Naive thymus-derived CD4-positive, alpha-beta T cell (primary cell): Measurements from ENCODE around the gene MIB1. TPM values are rescaled to one million over a fixed set of nuclear protein-coding genes. Genes with fewer than 3 reads are reported as not detected.

ENCODE experiments used
- ATAC-seq: fragments of 150-1000 bp; cut with Tn5 transposase; 2 replicates; pipeline ENCODE4 v1.10.0; 2021; ENCODE audit warnings: mild to moderate bottlenecking, moderate library complexity
- CTCF ChIA-PET: fragments of 350-600 bp; sonication (Branson Sonifier 250); formaldehyde crosslinking; loops from one replicate; lab custom pipeline; 2021; ENCODE audit warnings: antibody characterized with exemption; lab: Charles Lee
- POLR2A ChIA-PET: fragments of 350-600 bp; sonication (Branson Sonifier 250); formaldehyde crosslinking; loops from one replicate; lab custom pipeline; 2021; ENCODE audit warnings: antibody characterized with exemption, inconsistent platforms; lab: Charles Lee
- DNase-seq, 9 donors: peaks; one replicate each; pipeline versions ENCODE4 v3.0.0 to v3.0.0-alpha.2; 2020 to 2022; ENCODE audit warnings: mixed read lengths in 1 of 9
- H3K27ac ChIP-seq: one replicate; pipeline ENCODE4 v1.7.0; 2013; ENCODE audit warnings: mild to moderate bottlenecking, low read depth, low read length, moderate library complexity
- H3K27me3 ChIP-seq, 2 donors: one replicate each; pipeline ENCODE4 v1.7.0; 2013; ENCODE audit warnings: low read length in 2 of 2, mild to moderate bottlenecking in 2 of 2, moderate library complexity in 2 of 2; ENCODE audit not compliant: control insufficient read depth in 2 of 2, insufficient read depth in 2 of 2
- H3K36me3 ChIP-seq, 3 experiments: 1 replicate in 2 of 3; 2 replicates in 1 of 3; pipeline ENCODE4 v1.7.0; 2013; ENCODE audit warnings: low read length in 3 of 3, mild to moderate bottlenecking in 3 of 3, moderate library complexity in 1 of 3; ENCODE audit not compliant: insufficient read depth in 3 of 3, control insufficient read depth in 2 of 3
- H3K4me1 ChIP-seq, 2 donors: one replicate each; pipeline ENCODE4 v1.7.0; 2013; ENCODE audit warnings: low read length in 2 of 2, mild to moderate bottlenecking in 2 of 2, moderate library complexity in 1 of 2; ENCODE audit not compliant: control insufficient read depth in 2 of 2, insufficient read depth in 2 of 2
- H3K4me3 ChIP-seq: 2 replicates; pipeline ENCODE4 v1.7.0; 2013; ENCODE audit warnings: mild to moderate bottlenecking, low read length
- H3K9me3 ChIP-seq, 3 experiments: 1 replicate in 2 of 3; 2 replicates in 1 of 3; pipeline ENCODE4 v1.7.0; 2013; ENCODE audit warnings: low read length in 3 of 3; ENCODE audit not compliant: control insufficient read depth in 2 of 3
- H3K27ac Mint-ChIP-seq, 9 donors: one replicate each; pipeline ENCODE4 v1.8.0; 2020 to 2022; ENCODE audit warnings: mixed read lengths in 9 of 9, mild to moderate bottlenecking in 8 of 9, moderate library complexity in 5 of 9, inconsistent platforms in 2 of 9
- H3K27me3 Mint-ChIP-seq, 5 donors: one replicate each; pipeline ENCODE4 v1.8.0; 2021 to 2022; ENCODE audit warnings: mixed read lengths in 5 of 5, mild to moderate bottlenecking in 1 of 5
- H3K36me3 Mint-ChIP-seq, 5 donors: one replicate each; pipeline ENCODE4 v1.8.0; 2020 to 2022; ENCODE audit warnings: mixed read lengths in 5 of 5, mild to moderate bottlenecking in 3 of 5, inconsistent platforms in 1 of 5
- H3K4me1 Mint-ChIP-seq, 7 donors: one replicate each; pipeline ENCODE4 v1.8.0; 2020 to 2022; ENCODE audit warnings: mixed read lengths in 7 of 7, mild to moderate bottlenecking in 3 of 7, inconsistent platforms in 1 of 7
- H3K4me3 Mint-ChIP-seq, 10 donors: one replicate each; pipeline ENCODE4 v1.8.0; 2020 to 2022; ENCODE audit warnings: mild to moderate bottlenecking in 10 of 10, mixed read lengths in 10 of 10, moderate library complexity in 6 of 10, inconsistent platforms in 2 of 10
- H3K9me3 Mint-ChIP-seq, 11 donors: one replicate each; pipeline ENCODE4 v1.8.0; 2020 to 2022; ENCODE audit warnings: mixed read lengths in 11 of 11, mild to moderate bottlenecking in 4 of 11, inconsistent platforms in 1 of 11, moderate library complexity in 1 of 11
- intact Hi-C, 2 donors: fragments of 100-400 bp; cut with micrococcal nuclease; formaldehyde crosslinking; loops; one replicate each; pipeline ENCODE4 v1.15.1; 2023
- polyA plus RNA-seq, 2 donors: library from polyadenylated mRNA; unstranded; fragments of 300-500 nt; fragmentation: Illumina TruSeq; gene quantifications; one replicate each; pipeline ENCODE4 v1.2.3, GENCODE V29; 2021
- total RNA-seq, 6 experiments: library from RNA in 5 of 6; stranded (reverse) in 5 of 6; gene quantifications; 1 replicate in 5 of 6; 2 replicates in 1 of 6; pipeline ENCODE4 v1.2.3 and lab custom pipeline; 2021 to 2026

MIB1 gene
- total and polyA plus RNA-seq, 7 experiments from 2014 or later = 3.9 to 35.2 (median 19.1) TPM

DNA sequence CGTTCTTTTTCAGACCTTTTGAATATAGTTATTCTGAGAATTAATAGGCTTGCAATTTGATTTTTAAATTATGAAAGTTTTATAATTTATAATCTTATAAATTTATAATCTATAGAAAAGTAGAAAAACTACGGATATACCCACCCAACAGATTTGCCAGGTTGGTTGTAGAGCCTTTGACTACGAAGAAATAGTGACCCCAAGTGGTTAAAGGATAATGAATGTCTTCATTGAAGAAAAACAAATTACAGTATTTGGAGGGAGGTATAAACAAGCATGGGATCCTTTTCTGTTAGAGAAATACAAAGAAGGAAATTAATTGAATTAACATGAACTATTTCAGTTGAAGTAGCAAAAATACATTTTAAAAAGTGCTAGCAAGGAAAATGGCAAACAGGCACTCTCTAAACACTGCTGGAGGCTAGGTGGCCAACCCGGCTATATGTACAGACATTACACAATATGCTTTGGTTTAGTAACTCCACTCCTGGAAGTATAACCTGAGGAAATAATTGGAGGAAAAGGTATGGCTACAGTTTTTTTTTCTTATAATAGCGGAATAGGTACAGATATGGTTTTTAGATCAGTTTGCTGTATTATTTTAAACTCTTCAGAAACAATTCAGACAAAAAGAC, 110.9 kb downstream of the MIB1 start:
- ChIA-PET CTCF (interaction anchor here (0.7 kb wide), 1 partner anchor 166 kb away, joined by 4 read pairs; no protein-coding TSS in a partner anchor), POLR2A (no interaction called here)
- DNase-seq (peak in 4 of 9 donors; percentile 1 to 17 (median 4)), ATAC-seq (no peak)
- Histone ChIP-seq H3K4me1 (no peaks in the 10 kb centered on the region), H3K9me3 (no peaks in the 10 kb centered on the region), H3K4me3 (no peak overlapping the region), H3K27me3 (no peaks in the 10 kb centered on the region), H3K36me3 (peaks cover 0 to 3% (median 0%) of the 10 kb centered on the region in 3 experiments), H3K27ac (no peak overlapping the region)
- peaks cover 5 to 23% (median 11%) of the 10 kb centered on the region in 5 donors for H3K36me3 Mint-ChIP-seq
- H3K4me3 Mint-ChIP-seq = no peak overlapping the region
- peaks cover 0 to 11% (median 9%) of the 10 kb centered on the region in 7 donors for H3K4me1 Mint-ChIP-seq
- peak overlapping the region in 1 of 9 donors; percentile 18 for H3K27ac Mint-ChIP-seq
- no peaks in the 10 kb centered on the region for H3K9me3 Mint-ChIP-seq
- H3K27me3 Mint-ChIP-seq = no peaks in the 10 kb centered on the region
- intact Hi-C loops = loop anchor here (2.0 to 10.0 kb wide), 6 partner anchors 109 to 364 kb away; partner anchors contain the start of genes ABHD3 (in 1 of the 2), MIB1 (in 1 of the 2) and SNRPD1 (in 1 of the 2)

DNA sequence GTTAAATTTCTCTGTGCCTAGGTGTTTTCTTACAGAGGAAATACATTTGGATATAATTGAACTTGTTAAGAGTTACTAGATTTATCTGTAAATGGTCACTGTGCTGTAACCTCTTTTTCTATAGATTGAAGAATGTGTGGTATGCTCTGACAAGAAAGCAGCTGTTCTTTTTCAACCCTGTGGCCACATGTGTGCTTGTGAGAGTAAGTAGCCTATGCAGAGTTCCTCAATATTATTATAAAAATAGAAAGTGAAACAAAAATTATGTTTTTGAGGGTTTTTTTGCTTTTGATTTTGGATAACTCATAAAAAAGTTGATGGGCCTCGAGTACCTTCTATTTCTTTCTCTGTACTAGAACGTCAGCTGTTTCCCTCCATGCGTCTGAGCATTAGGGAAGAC, 112.4 kb downstream of the MIB1 start:
- intact Hi-C loops = loop anchor here (5.0 to 10.0 kb wide), 5 partner anchors 111 to 366 kb away; partner anchors contain the start of genes ABHD3 (in 1 of the 2), MIB1 (in 1 of the 2) and SNRPD1 (in 1 of the 2)

GRCh38 chr18:21853775-21854552, 113.4 kb downstream of the MIB1 start:
- POLR2A ChIA-PET = no interaction called here
- H3K4me3 ChIP-seq = no peak overlapping the region
- no peaks in the 10 kb centered on the region for H3K4me1 ChIP-seq
- intact Hi-C loops = loop anchor here (5.0 to 10.0 kb wide), 5 partner anchors 112 to 367 kb away; partner anchors contain the start of genes ABHD3 (in 1 of the 2), MIB1 (in 1 of the 2) and SNRPD1 (in 1 of the 2)
- H3K27me3 ChIP-seq = no peaks in the 10 kb centered on the region
- no peak overlapping the region for H3K27ac ChIP-seq
- no peak overlapping the region for H3K4me3 Mint-ChIP-seq
- peaks cover 0 to 11% (median 9%) of the 10 kb centered on the region in 7 donors for H3K4me1 Mint-ChIP-seq
- no peak for DNase-seq
- H3K27ac Mint-ChIP-seq = no peak overlapping the region
- no peaks in the 10 kb centered on the region for H3K9me3 ChIP-seq
- H3K36me3 Mint-ChIP-seq = peaks cover 1 to 31% (median 21%) of the 10 kb centered on the region in 5 donors
- CTCF ChIA-PET = no interaction called here
- H3K36me3 ChIP-seq = peaks cover 0 to 18% (median 0%) of the 10 kb centered on the region in 3 experiments
- no peaks in the 10 kb centered on the region for H3K27me3 Mint-ChIP-seq
- no peaks in the 10 kb centered on the region for H3K9me3 Mint-ChIP-seq
- ATAC-seq = no peak

More for the DNA sequence above, 112.4 kb downstream of the MIB1 start:
- Histone ChIP-seq H3K27me3 (no peaks in the 10 kb centered on the region), H3K4me3 (no peak overlapping the region), H3K36me3 (peaks cover 0 to 10% (median 0%) of the 10 kb centered on the region in 3 experiments), H3K4me1 (no peaks in the 10 kb centered on the region), H3K27ac (no peak overlapping the region), H3K9me3 (no peaks in the 10 kb centered on the region)
- ChIA-PET POLR2A (no interaction called here), CTCF (no interaction called here)
- Mint-ChIP-seq H3K27ac (no peak overlapping the region), H3K9me3 (no peaks in the 10 kb centered on the region), H3K36me3 (peaks cover 0 to 27% (median 16%) of the 10 kb centered on the region in 5 donors), H3K4me1 (peaks cover 0 to 11% (median 9%) of the 10 kb centered on the region in 7 donors), H3K27me3 (no peaks in the 10 kb centered on the region), H3K4me3 (no peak overlapping the region)
- no peak for ATAC-seq
- no peak for DNase-seq

DNA sequence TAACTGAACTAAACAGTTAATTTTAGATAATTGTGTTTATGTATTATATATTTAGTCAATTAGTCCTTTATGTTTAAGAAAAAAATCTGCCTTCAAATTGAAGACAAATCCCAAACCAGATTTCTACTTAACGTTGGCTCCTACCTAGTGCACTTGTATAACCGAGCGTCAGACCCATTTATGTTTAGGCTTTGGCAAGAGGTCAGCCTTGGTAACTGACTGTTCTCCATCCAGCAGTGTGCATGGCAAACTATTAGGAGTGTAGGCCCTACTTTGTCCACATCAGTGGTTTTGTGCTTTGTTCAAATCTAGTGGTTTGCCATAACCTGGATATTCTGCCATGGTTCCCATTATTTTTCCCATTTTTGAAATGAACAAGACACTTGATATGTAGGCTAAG, 114.8 kb downstream of the MIB1 start:
- intact Hi-C loops = loop anchor here in 1 of 2 donors (10.0 kb wide), 1 partner anchor 221 kb away; no protein-coding TSS in a partner anchor
- Mint-ChIP-seq H3K36me3 (peaks cover 5 to 36% (median 31%) of the 10 kb centered on the region in 5 donors), H3K9me3 (no peaks in the 10 kb centered on the region), H3K27ac (no peak overlapping the region), H3K4me3 (no peak overlapping the region), H3K4me1 (peaks cover 0 to 11% (median 9%) of the 10 kb centered on the region in 7 donors), H3K27me3 (no peaks in the 10 kb centered on the region)
- H3K36me3 ChIP-seq = peaks cover 0 to 22% (median 0%) of the 10 kb centered on the region in 3 experiments
- no peak for ATAC-seq
- ChIA-PET CTCF (no interaction called here), POLR2A (no interaction called here)
- no peaks in the 10 kb centered on the region for H3K4me1 ChIP-seq
- H3K27me3 ChIP-seq = no peaks in the 10 kb centered on the region
- no peaks in the 10 kb centered on the region for H3K9me3 ChIP-seq
- no peak overlapping the region for H3K27ac ChIP-seq
- DNase-seq = no peak
- no peak overlapping the region for H3K4me3 ChIP-seq

DNA sequence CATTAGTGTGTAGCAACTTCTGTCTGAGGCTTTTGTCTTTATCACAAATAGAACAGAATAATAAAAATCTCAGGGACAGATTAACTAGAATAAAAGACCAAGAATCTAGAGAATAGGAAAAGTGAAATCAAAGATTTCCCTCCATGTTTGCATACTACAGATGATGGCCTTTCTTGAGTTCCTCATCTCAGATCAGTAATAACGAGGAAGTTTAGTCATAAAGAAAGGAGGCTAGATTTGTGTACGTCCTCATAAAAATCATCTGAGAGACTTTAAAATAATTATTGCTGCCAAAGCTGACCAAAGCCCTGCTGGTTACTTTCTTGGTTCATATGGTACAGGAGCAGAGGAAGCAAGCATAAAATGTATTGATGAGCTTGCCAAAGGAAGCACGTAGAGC, 117.3 kb downstream of the MIB1 start:
- H3K27me3 Mint-ChIP-seq = no peaks in the 10 kb centered on the region
- Histone ChIP-seq H3K9me3 (no peaks in the 10 kb centered on the region), H3K27me3 (no peaks in the 10 kb centered on the region), H3K4me3 (no peak overlapping the region), H3K27ac (no peak overlapping the region), H3K4me1 (no peaks in the 10 kb centered on the region), H3K36me3 (peaks cover 0 to 31% (median 0%) of the 10 kb centered on the region in 3 experiments)
- DNase-seq (no peak), ATAC-seq (no peak)
- H3K9me3 Mint-ChIP-seq = no peaks in the 10 kb centered on the region
- CTCF ChIA-PET = no interaction called here
- H3K27ac Mint-ChIP-seq = no peak overlapping the region
- H3K36me3 Mint-ChIP-seq = peaks cover 5 to 49% (median 35%) of the 10 kb centered on the region in 5 donors
- H3K4me3 Mint-ChIP-seq = no peak overlapping the region
- intact Hi-C loops = loop anchor here in 1 of 2 donors (10.0 kb wide), 1 partner anchor 223 kb away; no protein-coding TSS in a partner anchor
- H3K4me1 Mint-ChIP-seq = peaks cover 0 to 5% (median 1%) of the 10 kb centered on the region in 7 donors
- POLR2A ChIA-PET = no interaction called here

- H3K27ac Mint-ChIP-seq = no peak overlapping the region
- ATAC-seq (no peak), DNase-seq (no peak)
- Histone ChIP-seq H3K27ac (no peak overlapping the region), H3K9me3 (no peaks in the 10 kb centered on the region), H3K4me3 (no peak overlapping the region), H3K36me3 (peaks cover 0 to 35% (median 0%) of the 10 kb centered on the region in 3 experiments), H3K4me1 (no peaks in the 10 kb centered on the region), H3K27me3 (no peaks in the 10 kb centered on the region)
- POLR2A ChIA-PET = no interaction called here
- H3K4me1 Mint-ChIP-seq = no peaks in the 10 kb centered on the region
- no peaks in the 10 kb centered on the region for H3K27me3 Mint-ChIP-seq
- CTCF ChIA-PET = no interaction called here
- H3K9me3 Mint-ChIP-seq = no peaks in the 10 kb centered on the region
- H3K4me3 Mint-ChIP-seq = no peak overlapping the region
- peaks cover 10 to 55% (median 39%) of the 10 kb centered on the region in 5 donors for H3K36me3 Mint-ChIP-seq
- intact Hi-C loops = loop anchor here in 1 of 2 donors (10.0 kb wide), 1 partner anchor 224 kb away; no protein-coding TSS in a partner anchor
Measured at GRCh38 chr18:21858544-21858943, 118.0 kb downstream of the MIB1 start.
